IPS DF 4.7 (cell line): ENCODE data around the gene OS9.

Experiments used
- DNase-seq: peaks from one replicate; pipeline ENCODE4 v3.0.0-alpha.2; 2013; ENCODE audit warnings: low spot score; ENCODE audit errors: extremely low read depth

The OS9 gene

DNA sequence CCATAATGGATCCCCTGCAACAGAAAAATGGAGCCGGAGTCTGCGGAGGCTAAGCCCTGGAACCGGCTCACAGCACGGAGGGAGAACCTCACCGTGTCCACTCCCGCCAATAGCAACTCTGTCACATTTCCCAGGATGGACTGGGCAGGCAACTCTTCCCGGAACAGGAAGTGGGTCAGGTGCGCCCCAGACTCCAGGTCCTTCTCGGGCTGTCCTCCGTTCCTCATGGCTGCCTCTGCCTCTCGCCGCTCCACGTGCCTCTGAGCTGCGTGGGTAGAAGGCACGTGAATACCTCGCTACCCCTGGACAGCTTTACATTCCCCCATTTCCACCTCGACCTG, 70.7 kb downstream of the OS9 start:
- no peak for DNase-seq

DNA sequence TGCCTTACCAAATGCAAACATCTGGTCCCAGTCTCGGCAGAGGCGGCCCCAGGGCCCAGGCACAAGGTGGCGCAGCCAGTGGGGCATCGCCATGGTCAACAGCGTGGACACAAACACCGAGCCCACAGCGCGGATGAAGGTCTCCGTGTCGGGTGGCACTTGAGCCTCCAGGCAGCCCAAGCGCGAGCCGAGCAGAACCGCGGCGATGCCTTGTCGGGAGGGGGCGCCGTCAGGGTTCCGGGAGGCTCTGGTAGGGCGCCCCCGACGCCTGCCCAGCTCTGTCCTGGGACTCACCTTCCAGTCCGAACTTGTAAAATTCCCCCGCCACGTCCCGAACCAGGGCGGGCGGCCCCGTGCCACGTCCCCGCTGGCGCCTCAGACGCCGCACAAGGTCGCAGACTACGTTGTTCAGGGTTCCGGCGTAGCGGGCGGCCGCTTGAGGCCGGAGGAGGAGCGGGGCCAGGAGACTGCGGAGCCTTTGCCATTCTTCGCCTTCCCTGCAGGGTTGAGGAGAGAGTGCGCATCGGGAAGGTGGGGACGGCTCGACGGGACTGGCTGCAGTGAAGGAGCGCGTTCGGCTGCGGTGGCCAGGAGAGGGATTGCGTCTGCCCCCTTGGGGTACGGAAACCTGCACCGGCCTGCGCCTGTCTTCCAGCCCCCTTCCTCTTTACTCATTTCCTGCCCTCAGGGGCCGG, 71.2 kb downstream of the OS9 start:
- DNase-seq, result no peak

DNA sequence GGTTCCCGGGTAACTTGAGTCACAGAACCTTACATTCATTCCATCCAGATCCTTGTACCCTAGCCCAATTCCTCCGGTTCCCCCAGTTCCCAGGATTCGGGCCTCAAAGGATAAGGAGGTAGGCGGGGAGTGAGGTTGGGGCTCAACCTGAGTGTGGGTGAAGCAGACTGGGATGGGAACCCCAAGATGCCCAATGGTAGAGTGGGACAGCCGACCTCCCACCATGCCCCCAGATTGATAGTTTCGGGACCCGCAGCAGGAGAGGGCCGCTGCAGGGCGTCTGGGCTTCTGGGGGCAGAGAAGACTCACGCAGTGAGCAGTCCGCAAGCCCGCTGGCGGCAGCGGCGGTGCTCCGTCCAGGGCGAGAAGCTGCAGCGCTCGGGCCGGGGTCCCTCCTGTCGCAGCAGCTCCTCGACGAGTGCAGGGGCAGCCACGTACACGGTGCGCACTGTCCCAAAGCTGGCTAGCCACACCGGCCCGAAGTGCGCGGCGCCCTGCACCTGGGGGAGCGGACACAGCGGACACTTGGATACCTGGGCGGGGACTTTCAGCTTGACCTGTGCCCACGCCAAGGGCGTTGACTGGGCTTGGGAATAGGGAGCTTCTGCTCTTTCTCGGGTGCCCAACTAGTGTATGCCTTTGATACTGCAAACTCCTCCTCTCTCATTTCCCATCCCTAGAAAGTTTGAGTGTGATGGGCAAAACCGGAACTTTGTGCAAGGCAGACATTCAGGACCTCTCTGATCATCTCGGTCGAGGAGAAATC, 71.9 kb downstream of the OS9 start:
- no peak for DNase-seq

DNA sequence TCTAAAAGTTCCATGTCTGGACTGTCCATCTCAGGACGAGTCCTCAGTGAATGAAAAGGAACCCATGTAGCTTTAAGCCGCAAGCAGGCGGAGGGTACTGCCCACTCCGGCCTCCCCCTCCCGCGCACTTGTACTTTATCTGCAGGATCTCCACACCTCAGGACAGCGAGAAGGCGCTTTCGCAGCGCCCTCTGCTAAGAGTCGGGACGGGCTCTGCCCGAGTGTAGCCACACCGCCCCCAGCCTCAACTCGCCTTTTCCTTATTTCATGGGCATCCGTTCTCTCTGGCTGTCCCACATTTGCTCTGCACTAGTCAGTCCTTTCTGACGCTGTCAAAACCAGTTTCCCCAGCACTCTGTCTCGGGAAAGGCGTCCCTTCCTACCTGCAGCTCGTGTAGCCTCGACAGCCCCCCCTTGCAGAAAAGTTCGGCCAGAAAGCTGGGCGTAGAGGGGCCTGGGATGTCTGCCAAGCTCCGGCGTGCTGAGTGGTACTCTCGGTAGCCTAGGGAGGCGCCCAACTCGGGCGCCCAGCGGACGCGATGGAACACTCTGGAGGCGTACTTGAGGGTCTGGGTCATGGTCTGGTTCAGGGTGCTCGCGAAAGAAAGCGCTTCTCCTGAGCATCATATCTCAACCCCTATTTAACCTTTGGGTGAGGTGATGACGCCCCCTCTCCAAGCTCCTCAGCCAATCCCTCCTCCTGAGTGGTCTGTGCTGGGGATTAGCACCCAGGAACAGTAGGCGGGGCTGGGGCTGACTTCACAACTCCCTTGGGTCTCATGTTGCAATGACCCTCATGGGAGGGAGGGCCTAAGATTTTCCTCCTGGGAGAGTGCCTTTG, 72.8 kb downstream of the OS9 start, which contains the start of gene CYP27B1:
CYP27B1 (minus strand) TSS at position 615 of the 841 bp plus-strand sequence; CDS start at position 578, 37 bp downstream.
- DNase-seq, result no peak

DNA sequence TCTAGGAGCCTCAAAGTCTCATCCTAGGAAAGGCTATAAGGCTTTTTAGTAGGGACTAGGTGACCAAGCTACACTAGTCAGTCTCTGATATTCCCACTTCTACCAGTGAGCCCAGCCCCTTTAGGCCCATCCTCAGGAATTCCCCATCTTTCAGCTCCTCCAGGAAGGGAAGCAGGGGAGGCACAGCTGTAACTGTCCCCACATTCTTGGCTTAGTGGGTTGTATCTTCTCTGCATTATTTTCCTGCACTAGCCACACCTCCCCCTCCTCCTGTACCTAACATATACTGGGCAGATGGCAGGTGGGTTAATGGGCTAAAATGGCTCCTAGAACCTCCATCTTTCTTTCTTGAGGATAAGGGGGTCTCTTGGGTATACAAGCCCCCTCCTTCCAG, 73.4 kb downstream of the OS9 start:
- no peak for DNase-seq

DNA sequence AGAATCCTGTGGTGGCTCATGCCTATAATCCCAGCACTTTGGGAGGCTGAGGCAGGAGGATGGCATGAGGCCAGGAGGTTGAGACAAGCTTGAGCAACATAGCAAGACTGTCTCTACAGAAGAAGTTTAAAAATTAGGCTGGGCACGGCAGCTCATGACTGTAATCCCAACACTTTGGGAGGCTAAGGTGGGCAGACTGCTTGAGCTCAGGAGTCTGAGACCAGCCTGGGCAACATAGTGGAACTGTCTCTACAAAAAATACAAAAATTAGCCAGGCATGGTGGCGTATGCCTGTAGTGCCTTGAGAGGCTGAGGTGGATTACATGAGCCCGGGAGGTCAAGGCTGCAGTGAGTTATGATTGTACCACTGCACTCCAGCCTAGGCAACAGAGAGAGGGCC, 73.9 kb downstream of the OS9 start:
- no peak for DNase-seq

DNA sequence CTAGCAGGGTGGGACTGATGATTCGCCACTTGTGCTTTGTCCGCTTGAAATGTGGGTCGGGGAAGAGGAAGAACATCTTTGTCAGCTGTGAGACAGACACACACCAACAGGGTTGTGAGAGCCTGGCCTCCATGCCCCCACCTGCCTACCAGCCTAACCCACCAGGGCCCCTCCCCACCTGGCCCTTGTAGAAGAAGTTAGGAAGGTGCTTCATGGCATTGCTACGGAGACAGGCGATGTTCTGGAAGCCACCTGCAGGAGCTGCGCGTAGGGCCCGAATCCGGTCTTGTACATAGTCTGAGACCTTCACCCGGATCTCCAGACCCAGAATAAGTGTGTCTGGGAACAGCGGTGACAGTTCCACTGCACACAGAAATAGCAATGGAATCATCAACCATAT, 75.7 kb downstream of the OS9 start:
- DNase-seq, result no peak

DNA sequence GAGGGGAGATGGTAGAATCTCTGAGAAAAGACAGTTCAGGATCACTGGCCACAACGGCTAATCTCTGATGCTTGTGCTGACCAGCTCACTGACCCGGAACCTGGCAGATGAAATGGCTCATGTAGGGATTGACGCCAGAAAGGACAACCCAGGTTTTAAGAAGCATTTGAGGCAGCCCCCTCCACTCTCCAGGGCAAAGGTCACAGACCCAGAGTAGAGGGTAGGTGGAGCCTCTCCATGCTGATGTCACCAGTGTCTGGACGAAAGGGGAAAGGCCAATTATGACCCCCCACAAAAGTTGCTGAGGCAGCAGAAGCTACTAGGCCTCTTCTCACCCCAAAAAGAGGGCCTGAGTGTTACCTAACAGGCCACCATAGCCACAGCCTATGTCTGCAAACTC, 76.8 kb downstream of the OS9 start:
- DNase-seq, result no peak
